Gastroesophageal sphincter (tissue), 4 donors: ENCODE data around the gene TTC39B. TPM values are rescaled to one million over a fixed set of nuclear protein-coding genes. Genes with fewer than 3 reads are reported as not detected.

Experiments
- ATAC-seq: fragments of 150-250 bp; one replicate; pipeline ENCODE4 v1.9.1; 2016; ENCODE audit warnings: mild to moderate bottlenecking, moderate library complexity
- H3K27ac ChIP-seq, 4 donors: fragments of 200-600 bp; sonication (generic) in 3 of 4; 1 replicate in 3 of 4; 2 replicates in 1 of 4; pipeline ENCODE4 v1.5.1; 2016 to 2019
- H3K27me3 ChIP-seq: fragments of 200-600 bp; sonication (generic); one replicate; pipeline ENCODE4 v1.5.1; 2019
- H3K36me3 ChIP-seq, 2 donors: fragments of 200-600 bp; sonication (generic); one replicate each; pipeline ENCODE4 v1.5.1; 2019; ENCODE audit warnings: control low read depth in 1 of 2
- H3K4me1 ChIP-seq, 3 donors: fragments of 200-600 bp; sonication (generic); 1 replicate in 2 of 3; 2 replicates in 1 of 3; pipeline ENCODE4 v1.5.1; 2016 to 2019; ENCODE audit warnings: control low read depth in 2 of 3
- H3K4me3 ChIP-seq, 2 donors: fragments of 200-600 bp; sonication (generic); one replicate each; pipeline ENCODE4 v1.5.1; 2019; ENCODE audit warnings: mild to moderate bottlenecking in 1 of 2, moderate library complexity in 1 of 2
- H3K9me3 ChIP-seq, 3 donors: fragments of 200-600 bp; sonication (generic); one replicate each; pipeline ENCODE4 v1.5.1; 2017 to 2019; ENCODE audit warnings: control low read depth in 2 of 3
- CTCF ChIP-seq, 4 experiments: fragments of 200-600 bp in 2 of 4; fragments of 450-650 bp in 2 of 4; sonication (generic) in 1 of 4; IDR thresholded peaks; one replicate each; pipeline ENCODE4 v1.5.1; 2017 to 2019; ENCODE audit warnings: antibody characterized with exemption in 4 of 4, mild to moderate bottlenecking in 2 of 4, moderate library complexity in 2 of 4
- EP300 ChIP-seq: sonication (generic); formaldehyde crosslinking; IDR thresholded peaks from one replicate; pipeline ENCODE4 v1.6.1; 2017; ENCODE audit warnings: antibody characterized with exemption, mild to moderate bottlenecking
- POLR2A ChIP-seq, 2 donors: fragments of 450-650 bp; IDR thresholded peaks; one replicate each; pipeline ENCODE4 v1.6.1; 2017; ENCODE audit warnings: antibody characterized with exemption in 2 of 2, mild to moderate bottlenecking in 2 of 2, moderate library complexity in 1 of 2
- POLR2AphosphoS5 ChIP-seq: sonication (generic); formaldehyde crosslinking; IDR thresholded peaks from one replicate; pipeline ENCODE4 v1.6.1; 2017; ENCODE audit warnings: antibody characterized with exemption
- WGBS, 2 donors: methylation state at CpG; one replicate each; pipeline ENCODE4 v1.1.5; 2018; ENCODE audit warnings: low coverage in 1 of 2; 5-methylcytosine and 5-hydroxymethylcytosine counted together
- total RNA-seq, 4 donors: library from RNA; depleted of rRNA; stranded (reverse); fragments of >200 nt; gene quantifications; one replicate each; pipeline ENCODE4 v1.1.0, GENCODE V29; 2016

TTC39B gene
- total RNA-seq, 4 donors from 2014 or later = 9.0 to 15.4 (median 11.8) TPM

GRCh38 chr9:15278091-15278687 lies 28.8 kb downstream of the TTC39B start:
- 40 to 55% methylated on average over 2 of the region's 2 CpGs for WGBS, 2 donors

GRCh38 chr9:15277400-15278090 lies 29.5 kb downstream of the TTC39B start:
- Histone ChIP-seq H3K4me1 (peaks cover 0 to 14% (median 0%) of the 10 kb centered on the region in 3 donors), H3K9me3 (no peaks in the 10 kb centered on the region), H3K27me3 (no peaks in the 10 kb centered on the region), H3K4me3 (no peak overlapping the region), H3K27ac (no peak overlapping the region), H3K36me3 (no peaks in the 10 kb centered on the region)
- no peak for ATAC-seq
- 35 to 50% methylated on average over 5 to 9 of the region's 9 CpGs for WGBS, 2 donors
- TF ChIP-seq CTCF (IDR thresholded peaks at IDR 0.05) = peak in 3 of 4 experiments; percentile 16 to 47 (median 40)
- TF ChIP-seq POLR2AphosphoS5 = no peak

More at GRCh38 chr9:15278091-15278687, 28.8 kb downstream of the TTC39B start:
- no peaks in the 10 kb centered on the region for H3K36me3 ChIP-seq
- H3K27ac ChIP-seq = no peak overlapping the region
- ATAC-seq = no peak
- H3K27me3 ChIP-seq = no peaks in the 10 kb centered on the region
- H3K4me3 ChIP-seq = no peak overlapping the region
- H3K4me1 ChIP-seq = peaks cover 0 to 19% (median 0%) of the 10 kb centered on the region in 3 donors
- H3K9me3 ChIP-seq = no peaks in the 10 kb centered on the region
- TF ChIP-seq EP300 (no peak), CTCF (IDR thresholded peaks at IDR 0.05) (no peak), POLR2A (IDR thresholded peaks at IDR 0.05) (no peak), POLR2AphosphoS5 (no peak)

- no peak for ATAC-seq
- H3K4me1 ChIP-seq = peaks cover 0 to 14% (median 0%) of the 10 kb centered on the region in 3 donors
- TF ChIP-seq EP300 (no peak), POLR2A (IDR thresholded peaks at IDR 0.05) (no peak), CTCF (IDR thresholded peaks at IDR 0.05) (no peak), POLR2AphosphoS5 (no peak)
- no peaks in the 10 kb centered on the region for H3K9me3 ChIP-seq
- no peak overlapping the region for H3K4me3 ChIP-seq
- 88 to 100% methylated on average over 3 to 4 of the region's 4 CpGs for WGBS, 2 donors
- no peaks in the 10 kb centered on the region for H3K36me3 ChIP-seq
- H3K27ac ChIP-seq = no peak overlapping the region
- H3K27me3 ChIP-seq = no peaks in the 10 kb centered on the region
These were observed 30.6 kb downstream of the TTC39B start for GRCh38 chr9:15276328-15276938.

GRCh38 chr9:15274425-15274824 lies 32.6 kb downstream of the TTC39B start:
- Histone ChIP-seq H3K27ac (no peak overlapping the region), H3K9me3 (no peaks in the 10 kb centered on the region), H3K27me3 (no peaks in the 10 kb centered on the region), H3K36me3 (no peaks in the 10 kb centered on the region), H3K4me1 (peaks cover 0 to 14% (median 0%) of the 10 kb centered on the region in 3 donors), H3K4me3 (no peak overlapping the region)
- TF ChIP-seq POLR2AphosphoS5 (no peak), POLR2A (IDR thresholded peaks at IDR 0.05) (no peak), EP300 (no peak), CTCF (IDR thresholded peaks at IDR 0.05) (no peak)
- no peak for ATAC-seq
- 88% methylated on average over 1 of the region's 1 CpG; no CpG with 5 or more reads in 1 of the 2 donors for WGBS, 2 donors
